ENCODE data around the gene ALOXE3. TPM values are rescaled to one million over a fixed set of nuclear protein-coding genes. Genes with fewer than 3 reads are reported as not detected.
A peak's percentile ranks its signal among the peaks of the same experiment; 100 is the strongest.

Gene ALOXE3
- total and polyA plus RNA-seq, 12 donors = 0.09 TPM; not detected in 11

- intact Hi-C loops (cut with DNase I) = loop anchor here in 4 of 10 donors (1.0 to 10.0 kb wide), 5 partner anchors 11 to 316 kb away; partner anchors contain the start of genes CYB5D1 (in 1 of the 4), KDM6B (in 1 of the 4), NAA38 (in 1 of the 4) and TMEM88 (in 1 of the 4)
- ATAC-seq (peak in 1 of 8 donors; percentile 0), DNase-seq (peak; percentile 21 to 25)
- H3K36me3 ChIP-seq = peaks cover 38 to 60% (median 53%) of the 10 kb centered on the region in 9 donors
- H3K27me3 ChIP-seq = no peaks in the 10 kb centered on the region
- peaks cover 28 to 76% (median 51%) of the 10 kb centered on the region in 9 donors for H3K4me1 ChIP-seq
- H3K27ac ChIP-seq = peak overlapping the region; percentile 97 to 100 (median 100)
- no peak for TF ChIP-seq CTCF (IDR thresholded peaks at IDR 0.05)
- H3K4me3 ChIP-seq = peak overlapping the region; percentile 53 to 96 (median 78)
- WGBS, 2 donors = 62 to 66% methylated on average over 18 of the region's 18 CpGs
- no peaks in the 10 kb centered on the region for H3K9me3 ChIP-seq
Observed at GRCh38 chr17:8150194-8151119, 32.1 kb upstream of the ALOXE3 start.

DNA sequence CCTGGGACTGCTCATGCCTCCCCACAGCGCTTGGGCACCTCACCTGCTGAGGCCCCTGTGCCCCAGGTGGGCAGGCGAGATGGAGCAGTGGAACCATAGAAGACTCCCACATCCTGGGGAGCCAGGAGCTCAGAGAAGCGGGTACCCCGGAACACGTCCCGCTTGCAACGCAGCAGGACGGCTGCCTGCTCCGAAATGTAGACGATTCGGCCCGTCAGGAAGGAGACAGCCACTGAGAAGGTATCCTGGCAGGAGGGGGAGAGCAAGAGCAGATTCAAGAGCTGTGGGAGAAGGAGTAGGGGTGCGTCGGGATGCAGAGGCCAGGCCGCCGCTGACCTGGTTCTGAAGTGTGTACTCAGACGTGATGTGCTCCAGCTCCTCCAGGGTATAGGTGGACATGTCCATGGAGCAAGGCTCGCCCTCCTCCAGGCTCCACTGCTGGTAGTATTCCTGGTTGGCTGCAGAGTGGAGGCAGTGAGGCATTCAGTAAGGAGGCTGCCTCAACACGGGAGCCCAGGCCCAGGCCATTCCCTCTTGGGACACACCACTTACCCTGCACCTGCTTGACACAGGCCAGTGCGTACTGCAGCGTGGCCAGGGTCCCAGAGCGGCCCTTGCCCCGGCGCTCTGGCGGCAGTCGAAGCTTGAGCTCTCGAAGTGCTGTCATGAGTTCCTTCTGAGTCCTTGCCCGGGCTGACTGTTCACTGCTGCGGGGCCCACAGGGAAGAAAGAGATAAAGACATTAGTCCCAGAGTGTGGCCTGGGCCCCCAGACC is 31.3 kb upstream of the ALOXE3 start:
- DNase-seq (peak in 1 of 2 donors; percentile 13), ATAC-seq (no peak)
- no peaks in the 10 kb centered on the region for H3K9me3 ChIP-seq
- H3K27me3 ChIP-seq = no peaks in the 10 kb centered on the region
- peaks cover 42 to 68% (median 61%) of the 10 kb centered on the region in 9 donors for H3K36me3 ChIP-seq
- TF ChIP-seq CTCF (IDR thresholded peaks at IDR 0.05) = no peak
- peak overlapping the region in 3 of 10 donors; percentile 74 to 96 (median 78) for H3K4me3 ChIP-seq
- intact Hi-C loops (cut with DNase I) = loop anchor here in 4 of 10 donors (5.0 to 10.0 kb wide), 4 partner anchors 295 to 315 kb away; partner anchors contain the start of genes CYB5D1 (in 1 of the 4), KDM6B (in 1 of the 4), NAA38 (in 1 of the 4) and TMEM88 (in 1 of the 4)
- peak overlapping the region in 8 of 10 donors; percentile 97 to 100 (median 100) for H3K27ac ChIP-seq
- WGBS, 2 donors = 81% methylated on average over 29 of the region's 29 CpGs
- H3K4me1 ChIP-seq = peaks cover 28 to 70% (median 46%) of the 10 kb centered on the region in 9 donors

DNA sequence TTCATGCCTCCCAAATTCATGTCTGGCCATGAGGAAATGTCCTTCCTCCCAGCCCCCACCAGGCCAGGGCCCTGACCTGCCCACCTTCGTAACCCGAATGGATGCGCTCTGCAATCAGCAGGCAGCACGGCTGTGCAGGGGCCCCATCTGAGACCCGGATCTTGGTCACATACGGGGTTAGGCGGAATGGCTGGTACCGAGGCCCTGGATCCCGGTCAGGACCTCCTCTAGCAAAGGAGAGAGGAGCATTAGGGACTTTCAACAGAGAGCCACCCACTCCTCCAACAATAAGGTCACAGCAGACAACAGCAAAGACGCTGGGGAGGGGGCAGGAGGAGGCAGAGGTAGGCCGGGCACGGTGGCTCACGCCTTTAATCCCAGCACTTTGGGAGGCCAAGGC is 30.2 kb upstream of the ALOXE3 start:
- H3K27ac ChIP-seq = peak overlapping the region in 5 of 10 donors; percentile 17 to 100 (median 30)
- H3K27me3 ChIP-seq = no peaks in the 10 kb centered on the region
- DNase-seq (no peak), ATAC-seq (no peak)
- TF ChIP-seq CTCF (IDR thresholded peaks at IDR 0.05) = no peak
- intact Hi-C loops (cut with DNase I) = no loop called here
- WGBS, 2 donors = 87 to 89% methylated on average over 13 of the region's 13 CpGs
- H3K9me3 ChIP-seq = no peaks in the 10 kb centered on the region
- peaks cover 52 to 79% (median 72%) of the 10 kb centered on the region in 9 donors for H3K36me3 ChIP-seq
- H3K4me1 ChIP-seq = peaks cover 28 to 63% (median 41%) of the 10 kb centered on the region in 9 donors
- no peak overlapping the region for H3K4me3 ChIP-seq
